ENCODE data around the gene OR10H2. TPM values are rescaled to one million over a fixed set of nuclear protein-coding genes. Genes with fewer than 3 reads are reported as not detected.

OR10H2 gene
- total and polyA plus RNA-seq, 2 of the 8 experiments (the other 6 are each of a cell fraction or from before 2014, with no cell fraction given), result not detected

GRCh38 chr19:15722956-15723355 is 4.9 kb upstream of the OR10H2 start:
- Histone ChIP-seq H3K18ac (ENCODE audit: extremely low read depth, low read length) (no peak overlapping the region), H3K79me2 (ENCODE audit: control insufficient read depth in 1 of 2, insufficient read depth in 2 of 2, low read length in 2 of 2) (no peaks in the 10 kb centered on the region), H2BK15ac (ENCODE audit: low read length) (no peak overlapping the region), H4K5ac (ENCODE audit: insufficient read length, low read depth, low read length) (no peak overlapping the region), H3K4me2 (ENCODE audit: insufficient read depth in 1 of 2, low read depth in 2 of 2, low read length in 2 of 2) (no peak overlapping the region), H3K4me3 (ENCODE audit: extremely low read depth in 1 of 4, insufficient read depth in 2 of 4, low read depth in 3 of 4, low read length in 4 of 4) (no peak overlapping the region), H3K23ac (ENCODE audit: insufficient read length) (no peak overlapping the region), H3K27ac (ENCODE audit: low read depth, low read length) (no peak overlapping the region), H3K56ac (replicated peaks; ENCODE audit: insufficient read length, low read depth, low read length) (no peak overlapping the region), H2BK20ac (ENCODE audit: low read length) (no peak overlapping the region), H3K27me3 (replicated peaks in 1 of 4; ENCODE audit: control insufficient read depth in 3 of 4, extremely low read depth in 1 of 4, insufficient read depth in 3 of 4, low read length in 3 of 4) (no peaks in the 10 kb centered on the region), H4K20me1 (replicated peaks in 1 of 2; ENCODE audit: control insufficient read depth in 1 of 2, insufficient read depth in 2 of 2, low read length in 2 of 2) (no peaks in the 10 kb centered on the region), H2BK5ac (ENCODE audit: low read depth, low read length) (no peak overlapping the region), H2AFZ (ENCODE audit: low read length) (no peak overlapping the region), H2BK12ac (ENCODE audit: low read depth, low read length) (no peak overlapping the region), H3K4ac (replicated peaks; ENCODE audit: insufficient read length, low read depth, low read length) (no peak overlapping the region), H3K23me2 (ENCODE audit: low read depth, low read length) (no peaks in the 10 kb centered on the region), H3K9ac (replicated peaks in 1 of 4; ENCODE audit: extremely low read depth in 1 of 4, low read depth in 3 of 4, low read length in 3 of 4) (no peak overlapping the region), H3K36me3 (ENCODE audit: control insufficient read depth in 2 of 4, insufficient read depth in 4 of 4, low read length in 3 of 4) (no peaks in the 10 kb centered on the region; a peak in 1 of 8 replicates), H3K9me3 (ENCODE audit: insufficient read depth in 2 of 2, low read depth in 1 of 2, low read length in 1 of 2) (peaks cover 72 to 85% of the 10 kb centered on the region in 2 experiments), H4K91ac (replicated peaks; ENCODE audit: insufficient read length, low read length) (no peak overlapping the region), H2AK5ac (ENCODE audit: low read depth, low read length) (no peak overlapping the region), H3K4me1 (replicated peaks in 1 of 4; ENCODE audit: control insufficient read depth in 3 of 4, insufficient read depth in 4 of 4, low read length in 3 of 4) (no peaks in the 10 kb centered on the region), H4K8ac (ENCODE audit: extremely low read depth, insufficient read depth, low read length) (no peak overlapping the region), H3K79me1 (ENCODE audit: low read depth, low read length) (no peaks in the 10 kb centered on the region), H2BK120ac (replicated peaks; ENCODE audit: low read depth, low read length) (no peak overlapping the region), H3K14ac (ENCODE audit: insufficient read length) (no peak overlapping the region)
- no peak for DNase-seq (ENCODE audit: low read depth in 1 of 2, low spot score in 2 of 2)
- POLR2A ChIA-PET (ENCODE audit: partially characterized antibody), result no interaction called here
- no peak for FAIRE-seq
- WGBS, 2 experiments (ENCODE audit: extremely low coverage in 1 of 2, insufficient coverage in 1 of 2, insufficient read length in 1 of 2, insufficient replicate concordance in 2 of 2, low coverage in 1 of 2, low lambda C conversion rate in 2 of 2, missing lambda C conversion rate in 1 of 2), result 89% methylated on average over 23 of the region's 25 CpGs; no CpG with 5 or more reads in 1 of the 2 experiments
- TF ChIP-seq HDAC2 (IDR thresholded peaks at IDR 0.05; ENCODE audit: borderline replicate concordance in 1 of 2, low read depth in 2 of 2, low read length in 2 of 2) (no peak), CTBP2 (IDR thresholded peaks at IDR 0.05; ENCODE audit: borderline replicate concordance, insufficient read depth, insufficient read length, low read length) (no peak), ASH2L (IDR thresholded peaks at IDR 0.05; ENCODE audit: low read length) (no peak), KDM4A (IDR thresholded peaks at IDR 0.05; ENCODE audit: low read depth, low read length, severe bottlenecking) (no peak)
- CTCF ChIA-PET (ENCODE audit: partially characterized antibody), result no interaction called here

Measured in H1 (cell line).